Esophagus squamous epithelium (tissue), 5 donors: ENCODE measurements around the gene RRAGD. TPM values are rescaled to one million over a fixed set of nuclear protein-coding genes. Genes with fewer than 3 reads are reported as not detected.
A peak's percentile ranks its signal among the peaks of the same experiment; 100 is the strongest.

Experiments
- DNase-seq: peaks from one replicate; lab custom pipeline; 2025; lab: John Stamatoyannopoulos, UW
- H3K27ac ChIP-seq, 4 donors: fragments of 200-600 bp; sonication (generic); one replicate each; pipeline ENCODE4 v1.5.1; 2016 to 2019; ENCODE audit warnings: mild to moderate bottlenecking in 1 of 4
- H3K27me3 ChIP-seq, 4 donors: fragments of 200-600 bp; sonication (generic); 1 replicate in 3 of 4; 2 replicates in 1 of 4; pipeline versions ENCODE4 v1.5.1 to v1.6.0; 2017 to 2021; ENCODE audit warnings: antibody characterized with exemption in 1 of 4
- H3K36me3 ChIP-seq, 3 donors: fragments of 200-600 bp; sonication (generic); one replicate each; pipeline ENCODE4 v1.5.1; 2016 to 2019
- H3K4me1 ChIP-seq, 3 donors: fragments of 200-600 bp; sonication (generic); one replicate each; pipeline ENCODE4 v1.5.1; 2017 to 2019
- H3K4me3 ChIP-seq, 4 donors: fragments of 200-600 bp; sonication (generic); 1 replicate in 3 of 4; 2 replicates in 1 of 4; pipeline ENCODE4 v1.5.1; 2016 to 2019; ENCODE audit warnings: mild to moderate bottlenecking in 2 of 4, moderate library complexity in 1 of 4
- H3K9me3 ChIP-seq, 3 donors: fragments of 200-600 bp; sonication (generic); one replicate each; pipeline ENCODE4 v1.5.1; 2016 to 2019
- POLR2A ChIP-seq, 4 donors: fragments of 450-650 bp; IDR thresholded peaks; one replicate each; pipeline ENCODE4 v1.6.1; 2017; ENCODE audit warnings: antibody characterized with exemption in 4 of 4, mild to moderate bottlenecking in 4 of 4, moderate library complexity in 3 of 4
- WGBS, 2 donors: methylation state at CpG; one replicate each; pipeline ENCODE4 v1.1.5; 2018; 5-methylcytosine and 5-hydroxymethylcytosine counted together
- intact Hi-C: fragments of 100-400 bp; cut with DNase I; formaldehyde crosslinking; loops from one replicate; pipeline ENCODE4 v1.15.0; 2022
- total RNA-seq, 4 donors: library from RNA; depleted of rRNA; stranded (reverse); fragments of >200 nt; gene quantifications; one replicate each; pipeline ENCODE4 v1.1.0, GENCODE V29; 2016
- TF ChIP-seq, protein P1 (sequence below), 6 experiments: fragments of 450-650 bp in 4 of 6; fragments of 200-600 bp in 2 of 6; sonication (generic) in 2 of 6; IDR thresholded peaks; one replicate each; pipeline ENCODE4 v1.5.1; 2016 to 2019; ENCODE audit warnings: antibody characterized with exemption in 6 of 6, mild to moderate bottlenecking in 4 of 6, moderate library complexity in 4 of 6
- donor health status: DM: yes; HTN: yes; CAD: no.

Gene RRAGD
- total RNA-seq, 4 donors from 2014 or later: 21.1 to 67.1 (median 33.9) TPM

DNA sequence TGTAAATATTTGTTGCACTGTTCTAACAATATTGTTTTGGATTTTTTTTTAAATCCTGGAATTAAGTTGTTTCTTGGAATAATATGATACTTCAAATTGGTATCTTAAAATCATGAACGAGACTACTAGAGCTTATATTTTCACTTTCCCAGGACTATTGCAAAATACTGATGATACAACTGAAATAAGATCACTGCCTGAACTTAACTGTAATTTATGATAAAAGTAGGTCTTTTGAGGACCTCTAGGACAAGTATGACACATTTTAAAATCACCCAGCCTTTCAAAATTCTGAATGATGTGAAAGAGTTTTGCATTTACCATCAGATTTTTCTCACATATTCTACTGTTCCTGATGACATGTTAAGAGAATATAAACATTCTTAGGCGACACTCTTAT lies 50.9 kb downstream of the RRAGD start:
- DNase-seq: no peak
- H3K4me1 ChIP-seq: no peaks in the 10 kb centered on the region
- intact Hi-C loops: no loop called here
- H3K27me3 ChIP-seq: no peaks in the 10 kb centered on the region
- WGBS, 2 donors: 73 to 77% methylated on average over 2 of the region's 2 CpGs
- no peaks in the 10 kb centered on the region for H3K36me3 ChIP-seq
- no peak for TF ChIP-seq POLR2A (IDR thresholded peaks at IDR 0.05)
- TF ChIP-seq, protein P1, sequence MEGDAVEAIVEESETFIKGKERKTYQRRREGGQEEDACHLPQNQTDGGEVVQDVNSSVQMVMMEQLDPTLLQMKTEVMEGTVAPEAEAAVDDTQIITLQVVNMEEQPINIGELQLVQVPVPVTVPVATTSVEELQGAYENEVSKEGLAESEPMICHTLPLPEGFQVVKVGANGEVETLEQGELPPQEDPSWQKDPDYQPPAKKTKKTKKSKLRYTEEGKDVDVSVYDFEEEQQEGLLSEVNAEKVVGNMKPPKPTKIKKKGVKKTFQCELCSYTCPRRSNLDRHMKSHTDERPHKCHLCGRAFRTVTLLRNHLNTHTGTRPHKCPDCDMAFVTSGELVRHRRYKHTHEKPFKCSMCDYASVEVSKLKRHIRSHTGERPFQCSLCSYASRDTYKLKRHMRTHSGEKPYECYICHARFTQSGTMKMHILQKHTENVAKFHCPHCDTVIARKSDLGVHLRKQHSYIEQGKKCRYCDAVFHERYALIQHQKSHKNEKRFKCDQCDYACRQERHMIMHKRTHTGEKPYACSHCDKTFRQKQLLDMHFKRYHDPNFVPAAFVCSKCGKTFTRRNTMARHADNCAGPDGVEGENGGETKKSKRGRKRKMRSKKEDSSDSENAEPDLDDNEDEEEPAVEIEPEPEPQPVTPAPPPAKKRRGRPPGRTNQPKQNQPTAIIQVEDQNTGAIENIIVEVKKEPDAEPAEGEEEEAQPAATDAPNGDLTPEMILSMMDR (IDR thresholded peaks at IDR 0.05): no peak
- H3K9me3 ChIP-seq: no peaks in the 10 kb centered on the region
- no peak overlapping the region for H3K27ac ChIP-seq
- no peak overlapping the region for H3K4me3 ChIP-seq

DNA sequence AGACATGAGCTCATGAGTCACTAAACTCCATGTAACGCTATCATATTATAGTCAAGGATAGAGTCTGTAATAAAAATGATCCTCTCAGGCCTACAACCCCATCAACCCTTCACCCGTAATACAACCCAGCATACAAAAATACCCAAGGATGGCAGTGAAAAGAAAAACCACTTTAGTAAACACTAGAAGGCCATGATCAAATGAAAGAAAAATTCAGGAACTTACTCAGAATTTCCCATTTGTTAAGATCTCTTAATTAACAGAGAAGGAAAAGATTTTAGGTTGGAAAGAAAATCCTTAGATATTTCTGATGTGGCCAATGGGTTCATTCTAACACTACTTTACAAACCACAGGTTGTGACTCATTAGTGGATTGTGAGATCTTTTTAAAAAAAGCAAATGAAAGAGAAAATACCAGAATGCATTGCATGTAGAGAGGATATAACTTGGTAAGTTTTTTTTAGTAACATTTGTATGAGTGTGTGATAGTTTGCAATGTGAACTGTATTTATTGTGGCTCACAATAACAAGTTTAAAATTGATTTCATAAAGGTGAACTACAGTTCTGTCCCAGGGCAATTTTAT lies 51.6 kb downstream of the RRAGD start:
- Histone ChIP-seq H3K36me3 (no peaks in the 10 kb centered on the region), H3K4me3 (no peak overlapping the region), H3K27ac (no peak overlapping the region), H3K27me3 (no peaks in the 10 kb centered on the region), H3K9me3 (no peaks in the 10 kb centered on the region), H3K4me1 (no peaks in the 10 kb centered on the region)
- TF ChIP-seq POLR2A (IDR thresholded peaks at IDR 0.05): no peak
- TF ChIP-seq, protein P1 (IDR thresholded peaks at IDR 0.05): no peak
- 74 to 96% methylated on average over 2 of the region's 2 CpGs for WGBS, 2 donors
- intact Hi-C loops: no loop called here
- no peak for DNase-seq

DNA sequence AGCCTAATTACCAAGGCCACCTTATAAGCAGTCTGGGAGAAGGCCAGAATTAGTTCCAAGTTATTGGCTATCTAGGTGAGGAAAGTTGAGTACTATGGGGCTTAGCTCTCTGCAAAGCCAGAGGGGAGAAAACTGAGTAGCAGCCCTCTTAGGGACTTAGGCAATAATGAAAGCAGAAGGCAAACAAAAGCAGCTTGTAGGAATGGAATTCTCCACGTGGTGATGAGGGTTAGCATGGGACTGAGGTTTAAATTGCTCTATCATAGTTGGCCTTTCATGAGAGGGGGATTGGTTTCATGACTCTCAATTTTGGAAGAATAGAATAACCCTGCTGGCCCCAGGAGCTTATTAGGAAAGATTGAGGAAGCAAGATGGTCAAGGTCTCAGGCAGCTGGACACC lies 52.5 kb downstream of the RRAGD start:
- Histone ChIP-seq H3K27me3 (no peaks in the 10 kb centered on the region), H3K9me3 (no peaks in the 10 kb centered on the region), H3K27ac (no peak overlapping the region), H3K36me3 (no peaks in the 10 kb centered on the region), H3K4me3 (no peak overlapping the region), H3K4me1 (no peaks in the 10 kb centered on the region)
- DNase-seq: no peak
- 19 to 24% methylated on average over 1 of the region's 1 CpG for WGBS, 2 donors
- intact Hi-C loops: no loop called here
- TF ChIP-seq POLR2A (IDR thresholded peaks at IDR 0.05): no peak
- TF ChIP-seq, protein P1 (IDR thresholded peaks at IDR 0.05): no peak

DNA sequence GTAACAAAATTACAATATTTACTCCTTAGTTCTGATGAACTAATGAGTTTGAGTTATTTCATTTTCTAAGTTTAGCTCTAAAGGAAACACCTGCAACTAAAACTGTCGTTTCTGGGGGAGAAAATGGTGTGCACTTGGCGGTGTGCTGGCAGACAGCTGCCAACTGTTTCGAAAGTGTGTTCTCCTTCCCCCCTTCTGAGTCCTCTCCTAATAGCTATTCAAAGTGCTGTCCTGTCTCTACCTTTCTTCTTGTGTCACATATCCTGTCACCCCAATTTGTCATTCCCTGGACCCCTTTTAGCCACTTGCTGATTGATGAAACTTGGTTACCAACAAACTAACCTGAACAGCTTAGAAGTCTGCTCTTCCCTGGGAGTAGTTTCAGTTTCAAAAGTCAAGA lies 54.7 kb downstream of the RRAGD start:
- WGBS, 2 donors: 30% methylated on average over 3 of the region's 3 CpGs
- no peaks in the 10 kb centered on the region for H3K36me3 ChIP-seq
- peak overlapping the region in 1 of 4 donors; percentile 17 for H3K27ac ChIP-seq
- no peaks in the 10 kb centered on the region for H3K27me3 ChIP-seq
- TF ChIP-seq POLR2A (IDR thresholded peaks at IDR 0.05): no peak
- TF ChIP-seq, protein P1 (IDR thresholded peaks at IDR 0.05): no peak
- no peak for DNase-seq
- intact Hi-C loops: no loop called here
- no peaks in the 10 kb centered on the region for H3K9me3 ChIP-seq
- peaks cover 0 to 9% (median 0%) of the 10 kb centered on the region in 3 donors for H3K4me1 ChIP-seq
- H3K4me3 ChIP-seq: peak overlapping the region in 2 of 4 donors; percentile 4 to 8

DNA sequence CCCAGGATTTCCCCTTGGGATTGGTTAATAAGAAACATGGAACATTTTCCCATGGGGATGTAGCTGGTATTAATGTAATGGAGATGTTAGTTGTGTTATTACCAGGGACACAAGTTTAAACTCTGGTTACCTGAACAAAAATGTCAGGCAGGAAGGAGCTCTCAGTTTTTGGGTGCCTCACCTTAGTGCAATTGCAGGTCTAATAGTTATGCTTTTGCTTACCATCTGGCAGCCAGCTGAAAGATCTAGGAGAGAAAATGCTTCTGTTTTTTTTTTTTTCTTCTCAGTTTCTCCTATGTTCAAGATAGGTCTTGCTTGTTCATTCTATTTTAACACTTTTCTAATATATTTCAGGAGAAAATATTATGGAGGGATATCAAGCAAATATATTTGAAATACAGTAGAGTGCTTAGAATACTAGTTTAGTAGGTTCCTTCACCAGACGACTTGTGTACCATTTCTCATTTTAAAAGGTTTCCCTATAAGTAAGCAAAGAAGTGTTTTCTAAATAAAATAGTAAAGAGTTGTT lies 55.4 kb downstream of the RRAGD start:
- TF ChIP-seq, protein P1 (IDR thresholded peaks at IDR 0.05): no peak
- no peak for TF ChIP-seq POLR2A (IDR thresholded peaks at IDR 0.05)
- WGBS, 2 donors: 46% methylated on average over 1 of the region's 1 CpG
- Histone ChIP-seq H3K27ac (peak overlapping the region in 1 of 4 donors; percentile 17), H3K4me3 (no peak overlapping the region), H3K36me3 (no peaks in the 10 kb centered on the region), H3K9me3 (no peaks in the 10 kb centered on the region), H3K4me1 (peaks cover 0 to 9% (median 0%) of the 10 kb centered on the region in 3 donors), H3K27me3 (no peaks in the 10 kb centered on the region)
- intact Hi-C loops: no loop called here
- DNase-seq: no peak
